SU-DHL-6 (cell line): Measurements from ENCODE around the gene SACS.

Experiments
- H2AFZ ChIP-seq: fragments of 200-600 bp; sonication (generic); 2 replicates; pipeline ENCODE4 v1.6.1; 2014; ENCODE audit warnings: low read depth, mild to moderate bottlenecking, moderate library complexity, mixed read lengths, antibody characterized with exemption, low read length; ENCODE audit not compliant: severe bottlenecking
- H3F3A ChIP-seq: fragments of 200-600 bp; shearing (Covaris generic); 2 replicates; pipeline ENCODE4 v1.6.0; 2016; ENCODE audit warnings: antibody characterized with exemption, mild to moderate bottlenecking; ENCODE audit not compliant: insufficient read depth
- H3K27ac ChIP-seq: fragments of 200-600 bp; sonication (generic); 2 replicates; pipeline ENCODE4 v1.5.1; 2016; ENCODE audit warnings: low read depth, mild to moderate bottlenecking, low read length, moderate library complexity, mixed read lengths
- H3K27me3 ChIP-seq: fragments of 200-600 bp; sonication (generic), shearing (Covaris generic); 2 replicates; pipeline ENCODE4 v1.6.0; 2014; ENCODE audit warnings: mild to moderate bottlenecking, low read length
- H3K36me3 ChIP-seq: fragments of 200-600 bp; sonication (generic); 2 replicates; pipeline ENCODE4 v1.6.1; 2014; ENCODE audit warnings: mild to moderate bottlenecking, low read length, mixed read lengths
- H3K4me2 ChIP-seq: fragments of 300-600, 200-600 bp; shearing (Covaris generic), sonication (generic); 2 replicates; pipeline ENCODE4 v1.6.0; 2014; ENCODE audit warnings: low read length, low read depth, mild to moderate bottlenecking; ENCODE audit not compliant: poor library complexity, severe bottlenecking
- H3K4me3 ChIP-seq: fragments of 200-600 bp; sonication (generic); 2 replicates; pipeline ENCODE4 v1.5.1; 2014; ENCODE audit warnings: antibody characterized with exemption, low read length, mild to moderate bottlenecking, mixed read lengths; ENCODE audit not compliant: insufficient read depth, poor library complexity, severe bottlenecking
- H3K79me2 ChIP-seq: fragments of 200-600 bp; sonication (generic); 2 replicates; pipeline ENCODE4 v1.6.1; 2014; ENCODE audit warnings: mild to moderate bottlenecking, low read length, moderate library complexity; ENCODE audit not compliant: insufficient read depth
- H3K9ac ChIP-seq: fragments of 200-600 bp; sonication (generic); 2 replicates; pipeline ENCODE4 v1.7.0; 2014; ENCODE audit warnings: mild to moderate bottlenecking, low read length
- H3K9me2 ChIP-seq: fragments of 200-600 bp; sonication (generic); replicated peaks from 2 replicates; pipeline ENCODE4 v1.6.1; 2014; ENCODE audit warnings: low read length; ENCODE audit not compliant: insufficient read depth
- H3K9me3 ChIP-seq: fragments of 200-600 bp; sonication (generic); 2 replicates; pipeline ENCODE4 v1.6.1; 2014; ENCODE audit warnings: low read length, mixed read lengths; ENCODE audit not compliant: insufficient read depth
- H4K20me1 ChIP-seq: fragments of 200-600 bp; sonication (generic); 2 replicates; pipeline ENCODE4 v1.6.1; 2014; ENCODE audit warnings: low read depth, mild to moderate bottlenecking, antibody characterized with exemption, low read length, moderate library complexity, mixed read lengths
- EZH2phosphoT487 ChIP-seq: fragments of 200-600 bp; sonication (generic), shearing (Covaris generic); conservative IDR thresholded peaks from 2 replicates; pipeline ENCODE4 v1.6.1; 2018; ENCODE audit warnings: mild to moderate bottlenecking, antibody characterized with exemption, low read length, moderate library complexity, mixed read lengths
- TF ChIP-seq, protein P1 (sequence below): fragments of 200-600 bp; sonication (generic); IDR thresholded peaks from one replicate; pipeline ENCODE4 v1.5.1; 2017; ENCODE audit warnings: antibody characterized with exemption, mild to moderate bottlenecking, low read length, moderate library complexity; ENCODE audit not compliant: insufficient read depth, poor library complexity, severe bottlenecking

The SACS gene

DNA sequence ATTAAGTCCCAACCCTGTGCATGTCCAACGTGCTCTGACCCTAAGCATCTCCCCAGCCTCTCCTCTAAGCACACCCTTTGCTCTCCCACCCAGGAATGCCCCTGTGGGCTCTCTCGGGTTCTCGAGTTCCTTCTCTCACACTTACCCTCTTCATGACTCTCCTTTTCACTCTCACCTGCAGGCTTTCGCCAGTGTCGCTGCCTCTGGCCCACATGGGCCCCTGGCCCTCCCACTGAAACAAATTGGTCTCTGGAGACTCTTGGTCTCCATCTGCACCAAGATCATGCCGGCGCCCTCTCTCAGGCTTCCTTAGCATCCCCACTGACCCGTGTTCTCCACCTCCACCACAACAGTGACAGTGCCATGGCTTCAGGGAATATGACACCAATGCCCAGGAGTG, 19.6 kb upstream of the SACS start:
- no peaks in the 10 kb centered on the region for H3K27me3 ChIP-seq
- H3K9ac ChIP-seq: no peak overlapping the region
- no peaks in the 10 kb centered on the region for H3K36me3 ChIP-seq
- no peaks in the 10 kb centered on the region for H3K9me3 ChIP-seq
- no peak overlapping the region for H3K4me3 ChIP-seq
- no peaks in the 10 kb centered on the region for H3K79me2 ChIP-seq
- no peaks in the 10 kb centered on the region for H3F3A ChIP-seq
- H4K20me1 ChIP-seq: no peaks in the 10 kb centered on the region
- no peak overlapping the region for H3K4me2 ChIP-seq
- H3K27ac ChIP-seq: no peak overlapping the region
- H3K9me2 ChIP-seq: no peaks in the 10 kb centered on the region
- no peak overlapping the region for H2AFZ ChIP-seq
- TF ChIP-seq, protein P1, sequence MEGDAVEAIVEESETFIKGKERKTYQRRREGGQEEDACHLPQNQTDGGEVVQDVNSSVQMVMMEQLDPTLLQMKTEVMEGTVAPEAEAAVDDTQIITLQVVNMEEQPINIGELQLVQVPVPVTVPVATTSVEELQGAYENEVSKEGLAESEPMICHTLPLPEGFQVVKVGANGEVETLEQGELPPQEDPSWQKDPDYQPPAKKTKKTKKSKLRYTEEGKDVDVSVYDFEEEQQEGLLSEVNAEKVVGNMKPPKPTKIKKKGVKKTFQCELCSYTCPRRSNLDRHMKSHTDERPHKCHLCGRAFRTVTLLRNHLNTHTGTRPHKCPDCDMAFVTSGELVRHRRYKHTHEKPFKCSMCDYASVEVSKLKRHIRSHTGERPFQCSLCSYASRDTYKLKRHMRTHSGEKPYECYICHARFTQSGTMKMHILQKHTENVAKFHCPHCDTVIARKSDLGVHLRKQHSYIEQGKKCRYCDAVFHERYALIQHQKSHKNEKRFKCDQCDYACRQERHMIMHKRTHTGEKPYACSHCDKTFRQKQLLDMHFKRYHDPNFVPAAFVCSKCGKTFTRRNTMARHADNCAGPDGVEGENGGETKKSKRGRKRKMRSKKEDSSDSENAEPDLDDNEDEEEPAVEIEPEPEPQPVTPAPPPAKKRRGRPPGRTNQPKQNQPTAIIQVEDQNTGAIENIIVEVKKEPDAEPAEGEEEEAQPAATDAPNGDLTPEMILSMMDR: no peak
- TF ChIP-seq EZH2phosphoT487: no peak

DNA sequence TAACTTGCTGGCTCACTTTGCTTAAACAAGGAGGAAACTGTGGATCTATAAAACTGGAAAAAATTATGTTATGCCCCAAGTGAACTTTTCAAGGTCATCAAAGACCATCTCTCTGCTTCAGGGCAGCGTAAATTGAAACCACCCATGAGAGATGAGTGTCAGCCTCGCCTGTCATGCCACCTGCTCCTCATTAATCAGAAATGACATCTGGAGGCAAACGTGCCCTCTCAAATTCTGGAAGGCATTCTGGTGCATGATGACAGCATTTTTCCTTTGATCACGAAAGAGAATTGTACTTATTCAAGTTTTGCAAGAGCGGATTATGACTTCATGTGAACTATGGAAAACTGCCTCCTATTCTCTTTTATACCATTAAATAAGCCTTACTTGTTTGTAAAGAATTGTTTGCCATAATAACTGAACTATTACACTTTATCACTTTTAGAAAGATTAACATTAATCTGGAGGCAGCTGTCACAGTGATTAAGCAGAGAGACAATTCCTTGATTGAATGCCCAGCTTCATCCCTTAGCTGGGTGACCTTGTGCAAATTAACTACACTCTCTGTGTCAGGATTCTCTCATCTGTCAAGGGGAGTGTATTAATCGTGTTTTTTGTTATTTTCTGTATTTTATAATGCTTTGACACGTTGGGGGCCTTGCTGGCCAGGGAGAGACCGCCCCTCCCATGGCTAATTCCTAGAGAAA, 17.0 kb upstream of the SACS start:
- Histone ChIP-seq H3F3A (no peaks in the 10 kb centered on the region), H3K27ac (no peak overlapping the region), H3K4me2 (no peak overlapping the region), H3K4me3 (no peak overlapping the region), H3K9me2 (no peaks in the 10 kb centered on the region), H3K9me3 (no peaks in the 10 kb centered on the region), H2AFZ (no peak overlapping the region), H3K9ac (no peak overlapping the region), H3K27me3 (no peaks in the 10 kb centered on the region), H4K20me1 (no peaks in the 10 kb centered on the region), H3K36me3 (no peaks in the 10 kb centered on the region), H3K79me2 (no peaks in the 10 kb centered on the region)
- TF ChIP-seq, protein P1: no peak
- TF ChIP-seq EZH2phosphoT487: no peak

DNA sequence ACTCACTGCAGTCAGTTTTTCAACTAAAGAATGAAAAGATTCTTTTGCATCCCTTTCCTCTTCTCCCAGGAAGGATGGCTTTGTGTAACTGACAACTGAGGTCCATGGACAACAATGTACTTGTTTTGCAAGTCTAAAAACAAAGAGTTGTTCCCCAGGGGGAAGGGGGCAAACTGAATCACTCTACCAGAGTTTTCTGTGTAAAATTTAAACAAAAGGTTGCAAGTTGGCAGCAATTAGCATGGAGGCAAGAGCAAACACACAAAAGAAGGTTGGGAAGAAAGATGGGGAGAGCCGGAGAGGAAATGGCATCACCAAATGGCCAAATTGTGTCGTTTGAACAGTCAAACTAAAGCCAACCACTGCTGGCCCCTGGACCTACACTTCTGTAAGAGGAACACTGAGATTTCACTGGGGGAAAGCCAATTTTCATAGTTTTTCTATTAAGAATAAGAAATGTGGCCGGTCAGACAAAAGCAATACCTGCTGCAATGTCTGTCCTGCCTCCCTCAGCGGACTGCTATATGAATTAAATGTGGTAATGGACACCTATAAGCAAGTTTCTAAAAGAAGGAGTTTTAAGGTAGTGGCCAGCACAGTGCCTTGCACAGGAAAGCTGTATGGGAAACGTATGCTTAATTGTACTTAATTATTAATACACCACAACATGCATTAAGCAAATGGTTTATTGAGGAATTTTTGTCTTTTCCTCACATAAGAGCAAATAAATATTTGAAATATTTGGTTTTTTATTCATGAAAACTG, 16.1 kb upstream of the SACS start:
- TF ChIP-seq, protein P1: no peak
- no peak for TF ChIP-seq EZH2phosphoT487
- no peak overlapping the region for H2AFZ ChIP-seq

More for the DNA sequence above, 16.1 kb upstream of the SACS start:
- Histone ChIP-seq H4K20me1 (no peaks in the 10 kb centered on the region), H3K4me3 (no peak overlapping the region), H3K79me2 (no peaks in the 10 kb centered on the region), H3K9me2 (no peaks in the 10 kb centered on the region), H3K9me3 (no peaks in the 10 kb centered on the region), H3K27me3 (no peaks in the 10 kb centered on the region), H3F3A (no peaks in the 10 kb centered on the region), H3K9ac (no peak overlapping the region), H3K36me3 (no peaks in the 10 kb centered on the region), H3K4me2 (no peak overlapping the region), H3K27ac (no peak overlapping the region)
